Non-pigmented ciliary epithelial cell (primary cell): Measurements from ENCODE around the gene AMBRA1.

ENCODE experiments used
- DNase-seq: peaks from one replicate; pipeline ENCODE4 v3.0.0-alpha.2; 2010; ENCODE audit warnings: low read depth

AMBRA1 gene

GRCh38 chr11:46347637-46348311 is 246.0 kb downstream of the AMBRA1 start:
- DNase-seq, result no peak

GRCh38 chr11:46346886-46347636 is 246.8 kb downstream of the AMBRA1 start, which contains the start of gene DGKZ:
Gene DGKZ, plus strand, starts transcription at chr11:46347463. Its CDS starts 197 bp downstream, at chr11:46347660.
- no peak for DNase-seq
